GM18909 (cell line): ENCODE data around the gene WSCD2.

Source experiments
- ATAC-seq: cut with Tn5 transposase; IDR thresholded peaks from one replicate; pipeline ENCODE4 v1.9.1; 2021; ENCODE audit warnings: mild to moderate bottlenecking; ENCODE audit not compliant: unreplicated experiment, poor library complexity

The WSCD2 gene

GRCh38 chr12:108226866-108227265, 97.8 kb downstream of the WSCD2 start:
- ATAC-seq, result no peak

DNA sequence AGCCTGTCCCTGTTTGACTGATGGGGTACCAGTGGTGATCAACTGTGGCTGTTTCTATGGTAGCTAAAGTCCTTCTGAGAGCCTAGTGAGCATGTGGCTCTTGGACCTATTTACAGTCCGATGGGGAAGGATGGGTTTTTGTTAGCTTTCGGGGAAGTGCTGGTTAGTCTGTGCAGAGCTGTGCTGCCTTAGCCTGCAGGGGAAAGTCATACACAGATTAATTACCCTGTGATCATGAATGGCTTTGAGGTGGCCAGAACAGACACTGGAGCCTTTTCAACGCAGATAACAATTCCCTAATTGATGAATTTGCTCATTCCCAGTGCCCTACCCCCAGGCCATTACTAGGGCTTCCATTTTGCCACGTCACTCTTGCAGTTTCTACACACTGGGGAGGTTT, 99.7 kb downstream of the WSCD2 start:
- no peak for ATAC-seq

DNA sequence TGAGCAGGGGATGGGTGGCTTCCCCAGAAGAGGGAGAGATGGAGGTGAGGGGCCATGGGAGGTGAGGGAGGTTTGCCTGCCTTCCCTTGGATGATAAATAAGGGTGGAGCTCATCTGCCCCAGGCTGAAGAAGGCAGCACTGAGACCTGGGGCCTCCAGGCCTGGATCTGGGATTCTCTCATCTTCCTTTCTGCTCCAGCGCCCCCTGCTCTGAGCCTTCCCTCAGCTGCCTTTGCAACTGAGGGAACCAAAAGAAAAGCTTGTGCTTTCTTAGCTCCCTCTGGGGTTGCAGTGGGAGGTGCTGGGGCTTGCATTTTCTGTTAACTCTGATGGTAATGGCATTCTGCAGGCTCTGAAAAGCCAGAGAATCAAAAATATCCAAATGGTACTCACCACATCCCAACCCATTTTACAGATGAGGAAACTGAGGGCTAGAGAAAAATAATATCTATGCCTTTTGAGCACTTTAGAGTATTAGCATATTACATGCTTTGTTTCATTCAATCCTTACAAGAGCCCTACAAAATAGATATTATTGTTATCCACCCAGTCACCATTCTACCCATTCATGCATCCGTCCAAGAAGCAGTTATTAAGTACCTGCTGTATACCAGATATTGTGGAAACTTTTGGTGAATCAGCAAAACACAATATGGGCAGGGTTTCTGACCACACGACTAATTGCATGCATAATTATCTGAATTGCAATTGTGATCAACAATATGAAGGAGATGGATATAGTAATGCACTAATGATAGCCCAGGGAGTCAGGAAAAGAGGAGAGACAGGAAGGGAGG, 102.2 kb downstream of the WSCD2 start:
- ATAC-seq, result no peak

DNA sequence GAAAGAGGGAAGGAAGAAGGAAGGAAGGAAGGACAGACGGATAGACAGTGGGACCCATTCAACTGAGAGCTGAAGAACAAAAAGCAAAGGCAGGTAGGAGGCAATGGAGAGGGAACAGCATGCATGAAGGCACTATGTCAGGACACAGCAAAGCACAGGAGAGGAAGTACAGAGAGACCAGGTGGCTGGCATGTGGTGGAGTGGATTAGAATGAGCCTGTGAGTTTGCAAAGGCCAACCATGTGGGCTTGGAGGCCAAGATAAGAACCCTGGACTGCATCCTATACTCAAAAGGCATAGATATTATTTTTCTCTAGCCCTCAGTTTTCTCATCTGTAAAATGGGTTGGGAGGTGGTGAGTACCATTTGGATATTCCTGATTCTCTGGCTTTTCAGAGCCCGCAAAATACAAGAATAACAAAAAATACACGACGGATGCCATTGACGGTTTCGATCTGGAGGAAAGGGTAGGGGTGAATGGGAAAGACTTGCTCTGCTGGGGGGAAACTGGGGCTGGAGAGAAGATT, 102.9 kb downstream of the WSCD2 start:
- no peak for ATAC-seq

DNA sequence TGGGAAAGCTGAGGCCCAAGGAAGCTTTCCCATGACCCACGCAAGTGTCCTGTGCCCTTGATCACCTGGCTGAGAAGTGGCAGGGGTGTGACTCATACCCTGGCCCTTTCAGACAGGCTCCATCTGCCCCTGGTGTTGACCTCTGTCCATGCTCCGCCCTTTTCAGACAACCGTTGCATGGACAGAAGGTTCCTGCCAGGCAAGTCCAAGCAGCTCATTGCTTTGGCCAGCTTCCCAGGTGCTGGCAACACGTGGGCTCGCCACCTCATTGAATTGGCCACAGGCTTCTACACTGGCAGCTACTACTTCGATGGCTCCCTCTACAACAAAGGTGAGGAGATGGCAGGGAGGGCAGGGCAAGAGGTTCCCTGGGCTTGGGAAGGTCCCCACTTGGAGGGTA, 103.5 kb downstream of the WSCD2 start:
- ATAC-seq, result no peak

DNA sequence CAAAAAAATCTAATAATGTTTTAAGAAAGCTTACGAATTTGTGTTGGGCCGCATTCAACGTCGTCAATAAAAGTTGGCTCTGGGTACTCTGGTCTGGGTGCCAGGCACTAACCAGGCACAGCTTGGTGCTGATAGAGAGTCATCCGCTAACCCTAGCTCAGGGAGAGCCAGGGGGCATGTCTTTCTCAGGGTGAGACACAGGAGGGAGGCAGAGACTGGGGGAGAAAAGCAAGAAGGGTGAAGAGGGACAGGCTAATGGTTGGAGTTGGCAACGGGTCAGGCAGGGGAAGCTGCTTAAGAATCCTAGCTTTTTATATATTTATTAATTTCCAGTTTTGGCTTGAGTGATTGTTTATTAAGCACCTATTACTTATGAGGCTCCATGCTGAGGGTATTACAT, 105.1 kb downstream of the WSCD2 start:
- no peak for ATAC-seq

DNA sequence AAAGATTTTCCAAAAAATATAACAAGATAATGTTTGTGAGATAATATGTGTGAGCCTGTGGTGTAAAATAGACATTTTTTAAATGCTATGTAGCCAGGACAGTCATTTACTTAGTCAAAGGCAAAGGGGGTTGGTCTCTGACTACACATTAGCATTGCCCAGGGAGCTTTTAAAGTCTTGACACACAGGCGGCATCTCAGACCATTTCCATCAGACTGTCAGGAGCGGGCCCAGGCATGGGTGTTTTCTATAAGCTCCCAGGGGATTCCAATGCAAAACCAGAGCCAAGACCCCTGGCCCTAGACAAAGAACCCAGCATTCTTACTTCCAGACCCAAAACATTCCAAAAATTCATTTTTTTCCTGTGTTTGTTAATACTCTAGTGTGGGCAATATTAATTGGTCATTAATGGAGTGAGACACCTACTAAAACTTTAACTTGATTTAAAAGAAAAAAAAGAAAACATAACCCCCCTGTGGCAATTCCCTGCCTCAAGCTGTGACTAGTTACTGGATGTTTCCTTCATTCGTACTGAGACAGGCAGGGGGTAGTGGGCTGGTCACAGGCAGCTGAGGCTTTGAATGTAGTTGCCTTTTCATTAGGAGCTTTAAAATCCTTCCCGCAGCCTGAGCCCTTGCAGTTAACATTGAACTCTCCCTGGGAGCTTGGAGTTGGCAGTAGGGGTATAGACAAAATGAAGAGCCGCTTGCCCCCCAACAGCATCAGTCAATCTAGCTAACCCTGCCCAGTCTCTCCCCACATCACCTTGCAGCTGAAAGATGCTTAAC, 106.3 kb downstream of the WSCD2 start:
- ATAC-seq, result no peak

DNA sequence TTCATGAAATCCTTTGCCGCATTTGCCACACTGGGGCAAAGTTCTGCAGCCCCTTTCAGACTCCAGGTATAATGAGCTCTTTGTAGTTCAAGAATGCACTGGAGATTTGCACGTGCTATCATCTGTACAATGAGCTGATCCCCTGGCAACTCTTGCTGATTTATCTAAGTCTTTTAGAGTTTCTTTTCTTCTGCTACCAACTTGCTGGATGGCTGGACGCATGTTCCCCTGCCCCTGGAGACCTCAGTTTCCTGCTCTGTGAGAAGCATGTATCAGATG, 106.8 kb downstream of the WSCD2 start:
- no peak for ATAC-seq

- no peak for ATAC-seq
Observed at GRCh38 chr12:108236366-108236765, 107.3 kb downstream of the WSCD2 start.

DNA sequence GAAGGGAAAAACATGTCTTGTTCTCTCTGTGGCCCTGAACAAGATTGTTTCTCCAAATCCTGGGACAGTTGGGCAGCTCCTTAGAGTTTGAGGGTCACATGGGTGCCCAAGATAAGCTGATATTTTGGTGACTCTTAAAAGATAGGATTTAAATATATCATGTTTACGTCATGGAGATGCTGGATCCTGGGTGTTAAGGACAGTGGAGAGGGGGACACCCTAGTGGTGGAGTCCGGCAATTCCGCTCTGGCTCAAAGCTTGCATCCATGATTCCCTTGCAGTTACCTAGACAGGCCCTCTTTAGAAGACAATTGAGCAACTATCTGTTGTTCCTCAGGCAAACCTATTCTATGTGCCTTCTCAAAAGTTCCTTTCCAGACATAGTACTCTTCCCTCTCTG, 108.2 kb downstream of the WSCD2 start:
- ATAC-seq, result no peak

DNA sequence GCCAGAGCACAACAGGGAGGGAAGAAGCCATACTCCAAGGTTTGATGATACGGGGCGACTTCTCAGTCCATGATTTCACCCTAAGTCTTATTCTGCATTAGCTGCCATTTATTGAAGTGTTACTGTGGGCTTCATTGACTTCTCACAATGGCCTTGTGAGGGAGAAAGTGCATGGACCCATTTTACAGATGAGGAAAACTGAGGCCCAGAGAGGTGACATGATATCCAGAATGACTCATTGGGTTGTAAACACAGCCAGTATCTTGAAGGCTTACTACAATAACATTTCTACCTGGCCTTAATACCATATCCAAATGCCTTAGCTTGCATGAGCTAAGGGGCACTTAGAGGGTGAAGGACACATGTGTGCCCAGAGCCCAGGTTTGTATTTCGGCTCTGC, 109.4 kb downstream of the WSCD2 start:
- ATAC-seq, result no peak

DNA sequence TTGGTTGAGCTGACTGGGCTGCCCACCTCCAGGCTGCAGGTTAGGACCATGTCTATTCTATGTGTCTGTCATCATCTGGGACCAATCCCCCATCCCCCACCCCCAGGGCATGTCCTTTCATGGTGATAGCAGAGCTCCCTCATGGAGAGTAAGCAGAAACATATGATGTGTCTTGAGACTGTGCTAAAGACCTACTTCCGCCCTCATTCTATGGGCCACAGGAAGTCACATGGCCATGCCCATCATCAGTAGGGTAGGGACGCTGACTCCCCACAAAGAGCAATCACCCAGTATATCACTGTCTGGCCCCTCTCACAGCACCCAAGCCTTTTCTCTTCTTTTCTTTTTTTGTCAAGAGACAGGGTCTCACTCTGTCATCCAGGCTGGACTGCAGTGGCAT, 110.3 kb downstream of the WSCD2 start:
- no peak for ATAC-seq

DNA sequence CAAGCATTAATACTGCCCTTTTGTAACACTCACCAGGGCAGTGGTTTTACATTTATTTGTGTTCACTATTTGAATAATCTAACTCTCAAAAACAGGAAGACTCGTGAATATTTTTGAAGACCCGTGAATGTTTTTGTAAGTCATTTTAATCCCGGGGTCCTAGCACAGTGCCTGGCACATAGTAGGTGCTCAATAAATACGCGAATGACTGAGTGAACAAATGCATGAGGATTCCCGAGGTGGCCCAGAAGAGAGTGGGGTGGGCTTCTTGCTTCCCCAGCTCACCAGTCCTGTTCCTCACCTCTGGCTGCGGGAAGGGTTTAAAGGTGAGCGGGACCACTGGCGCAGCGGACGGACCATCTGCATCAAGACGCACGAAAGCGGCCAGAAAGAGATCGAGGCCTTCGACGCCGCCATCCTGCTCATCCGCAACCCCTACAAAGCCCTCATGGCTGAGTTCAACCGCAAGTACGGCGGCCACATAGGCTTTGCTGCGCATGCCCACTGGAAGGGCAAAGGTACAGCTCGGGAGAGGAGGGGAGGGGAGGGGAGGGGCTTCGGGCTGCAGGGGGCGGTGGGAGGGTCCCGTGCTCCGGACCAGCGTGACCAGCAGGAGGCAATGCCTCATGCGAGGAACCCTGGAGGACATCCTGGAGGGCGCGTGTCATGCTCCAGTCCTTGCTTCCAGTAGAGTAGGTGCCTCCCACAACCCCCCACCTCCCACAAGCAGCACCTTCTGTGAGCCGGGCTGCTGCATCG, 111.1 kb downstream of the WSCD2 start:
- ATAC-seq, result no peak

DNA sequence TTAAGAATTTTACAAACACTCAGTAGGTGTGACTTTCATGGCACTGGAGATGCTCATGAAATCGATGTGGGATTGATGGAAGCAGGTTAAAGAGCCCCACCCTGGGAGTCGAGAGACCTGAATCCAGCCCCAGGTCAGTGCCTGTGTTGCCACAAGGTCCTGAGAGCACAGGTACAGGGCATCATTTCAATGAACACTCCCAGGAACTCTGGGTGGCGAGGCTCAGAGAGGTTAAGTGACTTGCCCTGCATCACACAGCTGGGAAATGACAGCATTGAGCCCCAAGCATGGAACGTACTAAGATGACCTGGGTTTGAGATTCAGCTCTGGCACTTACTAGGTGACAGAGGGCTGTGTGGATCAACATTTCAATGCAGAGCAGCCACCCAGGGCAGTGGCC, 111.8 kb downstream of the WSCD2 start:
- no peak for ATAC-seq

GRCh38 chr12:108241986-108242703, 113.1 kb downstream of the WSCD2 start:
- no peak for ATAC-seq

DNA sequence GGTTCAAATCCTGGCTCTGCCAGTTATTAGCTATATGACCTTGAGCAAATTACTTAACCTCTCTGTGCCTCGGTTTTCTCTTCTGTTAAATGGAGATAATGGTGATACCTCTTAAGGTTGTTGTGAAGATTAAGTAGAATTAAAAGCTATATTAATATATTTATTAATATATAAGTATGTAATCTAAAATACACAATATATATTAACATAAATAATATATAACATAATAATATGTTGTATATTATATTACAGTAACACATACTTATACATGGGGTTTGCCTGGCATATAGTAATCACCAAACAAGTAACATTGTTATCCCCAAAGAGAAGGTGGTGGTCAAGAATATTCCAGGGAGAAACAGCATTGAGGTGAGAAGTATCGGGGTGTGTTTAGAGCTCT, 118.0 kb downstream of the WSCD2 start:
- ATAC-seq, result no peak

GRCh38 chr12:108248011-108248410, 118.9 kb downstream of the WSCD2 start:
- ATAC-seq, result no peak

- no peak for ATAC-seq
Observed at GRCh38 chr12:108252523-108252922, 123.4 kb downstream of the WSCD2 start.

- ATAC-seq, result no peak
Observed at GRCh38 chr12:108253540-108253939, 124.5 kb downstream of the WSCD2 start.

DNA sequence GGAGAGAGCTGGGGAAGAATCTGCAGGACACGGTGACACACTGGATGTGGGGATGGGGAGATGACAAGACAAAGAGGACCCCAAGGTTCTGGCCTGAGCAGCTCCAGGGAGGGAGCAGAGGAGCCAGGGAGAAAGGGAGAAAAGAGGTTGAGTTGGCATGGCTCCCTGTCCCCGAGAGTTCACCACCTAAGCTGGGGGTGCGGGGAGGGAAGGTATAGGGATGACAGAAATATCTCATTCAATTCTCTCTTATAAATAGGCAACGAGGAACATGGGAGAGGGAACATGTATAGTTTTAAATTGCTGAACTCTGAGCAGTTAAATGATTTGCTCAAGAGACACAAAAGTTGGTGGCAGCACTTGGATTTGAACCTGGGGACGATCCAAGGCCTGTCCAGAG, 124.9 kb downstream of the WSCD2 start:
- ATAC-seq, result no peak
